Measurements from ENCODE around the gene FOXP1.

FOXP1 gene

GRCh38 chr3:71005702-71006321, 577.7 kb downstream of the FOXP1 start:
- no peak for DNase-seq (ENCODE audit: low read depth)

GRCh38 chr3:71003511-71003910, 580.0 kb downstream of the FOXP1 start:
- DNase-seq (ENCODE audit: low read depth): no peak

GRCh38 chr3:71002298-71002697, 581.2 kb downstream of the FOXP1 start:
- DNase-seq (ENCODE audit: low read depth): no peak

GRCh38 chr3:71001303-71001830, 582.2 kb downstream of the FOXP1 start:
- no peak for DNase-seq (ENCODE audit: low read depth)

GRCh38 chr3:71000483-71000882, 583.0 kb downstream of the FOXP1 start:
- DNase-seq (ENCODE audit: low read depth): no peak

GRCh38 chr3:70999730-71000129, 583.8 kb downstream of the FOXP1 start:
- no peak for DNase-seq (ENCODE audit: low read depth)

- DNase-seq (ENCODE audit: low read depth): no peak
Measured at GRCh38 chr3:70996082-70996481, 587.4 kb downstream of the FOXP1 start.

- DNase-seq (ENCODE audit: low read depth): no peak
Measured at GRCh38 chr3:70994644-70995043, 588.9 kb downstream of the FOXP1 start.

- no peak for DNase-seq (ENCODE audit: low read depth)
Measured at GRCh38 chr3:70992562-70993204, 590.8 kb downstream of the FOXP1 start.

GRCh38 chr3:70992131-70992530, 591.4 kb downstream of the FOXP1 start:
- no peak for DNase-seq (ENCODE audit: low read depth)

GRCh38 chr3:70990723-70991122, 592.8 kb downstream of the FOXP1 start:
- no peak for DNase-seq (ENCODE audit: low read depth)

- DNase-seq (ENCODE audit: low read depth): no peak
Measured at GRCh38 chr3:70990185-70990584, 593.3 kb downstream of the FOXP1 start.

- DNase-seq (ENCODE audit: low read depth): no peak
Measured at GRCh38 chr3:70989174-70989573, 594.4 kb downstream of the FOXP1 start.

- no peak for DNase-seq (ENCODE audit: low read depth)
Measured at GRCh38 chr3:70988111-70988510, 595.4 kb downstream of the FOXP1 start.

- DNase-seq (ENCODE audit: low read depth): no peak
Measured at GRCh38 chr3:70985572-70985971, 598.0 kb downstream of the FOXP1 start.

GRCh38 chr3:70984776-70985482, 598.6 kb downstream of the FOXP1 start:
- DNase-seq (ENCODE audit: low read depth): no peak

- DNase-seq (ENCODE audit: low read depth): no peak
Measured at GRCh38 chr3:70982700-70983140, 600.8 kb downstream of the FOXP1 start.

- no peak for DNase-seq (ENCODE audit: low read depth)
Measured at GRCh38 chr3:70982284-70982683, 601.2 kb downstream of the FOXP1 start.

- no peak for DNase-seq (ENCODE audit: low read depth)
Measured at GRCh38 chr3:70981231-70981880, 602.2 kb downstream of the FOXP1 start.

GRCh38 chr3:70980646-70981170, 602.8 kb downstream of the FOXP1 start:
- no peak for DNase-seq (ENCODE audit: low read depth)

GRCh38 chr3:70979983-70980645, 603.4 kb downstream of the FOXP1 start:
- no peak for DNase-seq (ENCODE audit: low read depth)

GRCh38 chr3:70977712-70978111, 605.8 kb downstream of the FOXP1 start:
- no peak for DNase-seq (ENCODE audit: low read depth)

Measured in stimulated activated CD8-positive, alpha-beta memory T cell treated with anti-CD3 and anti-CD28 coated beads, Interleukin-12 subunit alpha, Interleukin-12 subunit beta, amount 100 ng/mL, for 1 hour (primary cell).